GM12875 (cell line): ENCODE measurements around the gene LACC1.

Experiments
- H3K4me3 ChIP-seq: one replicate; pipeline ENCODE4 v1.5.1; 2011; ENCODE audit warnings: low read depth, low read length, control low read depth
- CTCF ChIP-seq: IDR thresholded peaks from 2 replicates; pipeline ENCODE4 v1.5.1; 2011; ENCODE audit warnings: low read depth, mild to moderate bottlenecking, control low read depth, inconsistent platforms, low read length, moderate library complexity, borderline replicate concordance; ENCODE audit not compliant: insufficient read depth

The LACC1 gene

DNA sequence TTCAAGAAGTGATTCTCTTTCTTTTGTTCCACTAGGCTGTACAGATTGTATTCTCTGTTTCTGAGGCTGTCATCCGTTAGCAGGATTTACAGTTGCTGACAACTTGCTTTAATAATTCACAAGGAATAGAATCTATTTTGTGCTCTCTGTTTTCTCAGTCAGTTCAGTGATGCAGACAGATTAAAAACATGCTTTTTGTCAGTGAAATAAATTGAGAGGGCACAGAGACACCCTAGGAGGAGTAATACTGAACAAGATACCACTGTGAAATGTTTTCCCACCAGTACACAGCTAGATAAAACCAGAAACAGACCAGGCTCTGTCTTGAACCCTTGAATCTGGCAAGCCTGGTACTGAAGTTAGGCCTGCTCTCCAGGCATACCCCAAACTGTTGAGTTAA, 58.7 kb downstream of the LACC1 start:
- no peak overlapping the region for H3K4me3 ChIP-seq
- no peak for TF ChIP-seq CTCF

- no peak overlapping the region for H3K4me3 ChIP-seq
- no peak for TF ChIP-seq CTCF
Measured at GRCh38 chr13:43939086-43939485, 59.4 kb downstream of the LACC1 start.

DNA sequence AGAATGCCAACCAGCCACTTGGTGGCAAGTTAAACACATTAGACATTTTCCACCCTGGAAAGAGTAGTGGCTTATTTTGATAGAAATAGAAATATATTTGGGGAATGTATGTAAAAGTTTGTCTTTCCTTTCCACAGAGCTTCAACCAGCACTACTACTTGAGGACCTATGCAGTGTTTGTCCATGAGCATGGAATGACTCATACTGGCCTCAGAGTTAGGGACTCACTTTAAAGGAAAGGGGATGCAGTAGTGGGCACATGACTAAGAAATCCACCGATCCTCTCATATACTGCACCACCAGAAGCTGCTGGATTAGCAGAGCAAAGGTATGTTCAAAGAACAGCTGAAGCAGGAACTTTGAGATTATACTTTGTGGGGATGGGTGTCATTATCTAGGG, 62.6 kb downstream of the LACC1 start:
- H3K4me3 ChIP-seq = no peak overlapping the region
- TF ChIP-seq CTCF = no peak
